NCI-H524 treated with DMSO at 0.1 percent for 48 hours (cell line): ENCODE data around the gene LYRM2.
"Not testable (repeated sequence)": the region's sequence is repeated elsewhere in the genome, so short reads cannot be mapped to it uniquely, and the experiment has no call there.

Source experiments
- DNase-seq: peaks from one replicate; lab custom pipeline; 2025; lab: John Stamatoyannopoulos, UW

Gene LYRM2

GRCh38 chr6:89644864-89645263, 6.3 kb upstream of the LYRM2 start:
- DNase-seq = no peak

- DNase-seq = no peak
Observed at GRCh38 chr6:89643406-89643805, 4.9 kb upstream of the LYRM2 start.

- no peak for DNase-seq
Observed at GRCh38 chr6:89642956-89643355, 4.4 kb upstream of the LYRM2 start.

GRCh38 chr6:89641581-89641980, 3.0 kb upstream of the LYRM2 start:
- not testable (repeated sequence) for DNase-seq

GRCh38 chr6:89640804-89641203, 2.3 kb upstream of the LYRM2 start:
- DNase-seq = no peak

GRCh38 chr6:89637960-89638319, 607 bp downstream of the LYRM2 start:
- no peak for DNase-seq

GRCh38 chr6:89636412-89636811, 2.1 kb downstream of the LYRM2 start:
- DNase-seq = not testable (repeated sequence)

- no peak for DNase-seq
Observed at GRCh38 chr6:89630488-89630887, 8.1 kb downstream of the LYRM2 start.

GRCh38 chr6:89623749-89624148, 14.8 kb downstream of the LYRM2 start:
- DNase-seq = no peak

GRCh38 chr6:89619567-89619966, 19.0 kb downstream of the LYRM2 start:
- DNase-seq = no peak

- no peak for DNase-seq
Observed at GRCh38 chr6:89618026-89618425, 20.5 kb downstream of the LYRM2 start.

- no peak for DNase-seq
Observed at GRCh38 chr6:89616531-89616930, 22.0 kb downstream of the LYRM2 start.

- no peak for DNase-seq
Observed at GRCh38 chr6:89615882-89616281, 22.7 kb downstream of the LYRM2 start.

GRCh38 chr6:89613790-89614189, 24.8 kb downstream of the LYRM2 start:
- no peak for DNase-seq

GRCh38 chr6:89612121-89612520, 26.4 kb downstream of the LYRM2 start:
- no peak for DNase-seq

- no peak for DNase-seq
Observed at GRCh38 chr6:89611666-89612065, 26.9 kb downstream of the LYRM2 start.

GRCh38 chr6:89610149-89610642, 28.4 kb downstream of the LYRM2 start:
- no peak for DNase-seq

- no peak for DNase-seq
Observed at GRCh38 chr6:89605861-89606260, 32.7 kb downstream of the LYRM2 start.

- no peak for DNase-seq
Observed at GRCh38 chr6:89604653-89605052, 33.9 kb downstream of the LYRM2 start.

- no peak for DNase-seq
Observed at GRCh38 chr6:89602166-89602565, 36.4 kb downstream of the LYRM2 start.

- no peak for DNase-seq
Observed at GRCh38 chr6:89599727-89600126, 38.8 kb downstream of the LYRM2 start.

- peak; percentile 13 for DNase-seq
Observed at GRCh38 chr6:89597988-89598387, 40.6 kb downstream of the LYRM2 start.

GRCh38 chr6:89597372-89597771, 41.2 kb downstream of the LYRM2 start:
- no peak for DNase-seq

- no peak for DNase-seq
Observed at GRCh38 chr6:89596484-89596883, 42.1 kb downstream of the LYRM2 start.

- DNase-seq = no peak
Observed at GRCh38 chr6:89596056-89596455, 42.5 kb downstream of the LYRM2 start.
